BLaER1 treated with 17β-estradiol and CSF1 and Interleukin-3, amounts not matched to agents 10 nM and 100 nM (cell line): Measurements from ENCODE around the gene FAM136A.

Experiments
- H3K27ac ChIP-seq, 11 experiments: shearing (Covaris generic); formaldehyde crosslinking; 2 replicates each; pipeline ENCODE4 v1.8.1; 2022
- H3K27me3 ChIP-seq, 11 experiments: shearing (Covaris generic); formaldehyde crosslinking; 2 replicates each; pipeline ENCODE4 v1.8.1; 2022
- H3K36me3 ChIP-seq, 11 experiments: shearing (Covaris generic); formaldehyde crosslinking; 2 replicates each; pipeline ENCODE4 v1.8.1; 2022
- H3K4me1 ChIP-seq, 10 experiments: shearing (Covaris generic); formaldehyde crosslinking; 2 replicates each; pipeline ENCODE4 v1.8.1; 2022
- H3K4me2 ChIP-seq, 11 experiments: shearing (Covaris generic); formaldehyde crosslinking; 2 replicates each; pipeline ENCODE4 v1.8.1; 2022
- H3K4me3 ChIP-seq, 10 experiments: shearing (Covaris generic); formaldehyde crosslinking; 2 replicates each; pipeline ENCODE4 v1.8.1; 2022
- H3K9ac ChIP-seq, 11 experiments: shearing (Covaris generic); formaldehyde crosslinking; 2 replicates each; pipeline ENCODE4 v1.8.1; 2022
- H3K9me3 ChIP-seq, 11 experiments: shearing (Covaris generic); formaldehyde crosslinking; replicated peaks in 1 of 11; 2 replicates each; pipeline ENCODE4 v1.8.1; 2022
- H4K20me1 ChIP-seq, 11 experiments: shearing (Covaris generic); formaldehyde crosslinking; 2 replicates each; pipeline ENCODE4 v1.8.1; 2022
- Cebpa-rat ChIP-seq, 11 experiments: shearing (Covaris generic); IDR thresholded peaks; 2 replicates each; pipeline ENCODE4 v1.8.1; 2022

Gene FAM136A

GRCh38 chr2:70261501-70261900, 40.4 kb downstream of the FAM136A start:
- Histone ChIP-seq H3K4me2 (peak overlapping the region in 8 of 11 experiments; percentile 9 to 95 (median 55); a peak in 9 of 22 replicates), H3K9ac (peak overlapping the region in 3 of 11 experiments; percentile 4 to 42 (median 34); a peak in 3 of 22 replicates), H3K27ac (no peak overlapping the region), H3K36me3 (peaks cover 38 to 61% (median 49%) of the 10 kb centered on the region in 11 experiments), H4K20me1 (peaks cover 0 to 9% (median 0%) of the 10 kb centered on the region in 11 experiments; a peak in 3 of 22 replicates), H3K4me3 (no peak overlapping the region), H3K9me3 (peaks cover 0 to 8% (median 7%) of the 10 kb centered on the region in 11 experiments; a peak in 9 of 22 replicates), H3K27me3 (no peaks in the 10 kb centered on the region), H3K4me1 (peaks cover 37 to 44% (median 41%) of the 10 kb centered on the region in 10 experiments)
- TF ChIP-seq Cebpa-rat (IDR thresholded peaks at IDR 0.05) = no peak

GRCh38 chr2:70258532-70258875, 43.4 kb downstream of the FAM136A start:
- no peaks in the 10 kb centered on the region for H3K27me3 ChIP-seq
- no peak for TF ChIP-seq Cebpa-rat (IDR thresholded peaks at IDR 0.05)
- peak overlapping the region in 10 of 11 experiments; percentile 3 to 86 (median 81); a peak in 18 of 22 replicates for H3K27ac ChIP-seq
- H3K4me1 ChIP-seq = peaks cover 38 to 45% (median 42%) of the 10 kb centered on the region in 10 experiments
- H3K4me2 ChIP-seq = peak overlapping the region; percentile 80 to 98 (median 87)
- H3K9me3 ChIP-seq = no peaks in the 10 kb centered on the region
- H4K20me1 ChIP-seq = peaks cover 0 to 9% (median 0%) of the 10 kb centered on the region in 11 experiments; a peak in 3 of 22 replicates
- peak overlapping the region; percentile 72 to 87 (median 79) for H3K4me3 ChIP-seq
- H3K36me3 ChIP-seq = peaks cover 8 to 31% (median 22%) of the 10 kb centered on the region in 11 experiments; a peak in 19 of 22 replicates
- peak overlapping the region; percentile 72 to 86 (median 81) for H3K9ac ChIP-seq

DNA sequence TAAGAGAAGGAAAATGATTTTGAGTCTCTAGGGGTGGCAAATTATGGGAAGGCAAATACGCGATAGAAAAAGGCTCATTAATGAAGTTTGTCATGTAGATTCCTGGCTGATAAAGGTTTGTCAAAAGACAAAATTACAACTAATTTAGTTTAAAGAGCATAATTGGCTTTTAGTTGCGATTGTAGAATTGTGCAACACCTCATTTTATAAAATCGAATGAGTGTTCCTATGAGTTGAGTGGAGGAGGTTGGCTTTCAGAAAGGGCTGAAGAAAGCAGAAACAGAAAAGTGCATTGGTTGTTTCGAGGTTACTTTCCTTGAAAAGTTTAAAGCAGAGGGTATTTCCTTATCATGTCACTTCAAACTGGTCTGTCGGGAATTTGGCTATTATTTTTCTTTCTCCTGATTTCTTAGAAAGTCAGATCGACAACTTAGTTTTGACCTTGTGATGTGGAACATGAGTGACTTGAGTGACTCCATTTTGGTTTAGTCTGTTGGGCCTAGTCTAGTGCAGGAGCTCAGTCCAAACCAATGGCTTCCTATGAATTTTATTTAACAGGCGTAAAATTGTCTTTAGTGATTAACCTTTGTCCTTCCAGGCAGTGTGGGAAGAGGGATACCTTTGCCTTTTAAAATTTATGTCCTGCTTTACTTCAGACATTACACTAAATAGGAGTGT, 46.1 kb downstream of the FAM136A start:
- Histone ChIP-seq H3K9me3 (no peaks in the 10 kb centered on the region), H4K20me1 (peaks cover 0 to 7% (median 0%) of the 10 kb centered on the region in 11 experiments; a peak in 3 of 22 replicates), H3K27ac (no peak overlapping the region), H3K4me2 (no peak overlapping the region), H3K4me3 (no peak overlapping the region), H3K9ac (no peak overlapping the region), H3K27me3 (no peaks in the 10 kb centered on the region), H3K36me3 (peaks cover 0 to 12% (median 8%) of the 10 kb centered on the region in 11 experiments; a peak in 8 of 22 replicates), H3K4me1 (peaks cover 30 to 33% (median 32%) of the 10 kb centered on the region in 10 experiments)
- TF ChIP-seq Cebpa-rat (IDR thresholded peaks at IDR 0.05) = no peak

GRCh38 chr2:70250434-70250833, 51.4 kb downstream of the FAM136A start:
- Histone ChIP-seq H4K20me1 (peaks cover 3 to 18% (median 15%) of the 10 kb centered on the region in 11 experiments; a peak in 17 of 22 replicates), H3K9ac (no peak overlapping the region), H3K4me3 (no peak overlapping the region), H3K9me3 (no peaks in the 10 kb centered on the region), H3K4me1 (peaks cover 12 to 18% (median 16%) of the 10 kb centered on the region in 10 experiments), H3K36me3 (peaks cover 0 to 11% (median 7%) of the 10 kb centered on the region in 11 experiments; a peak in 7 of 22 replicates), H3K27ac (no peak overlapping the region), H3K27me3 (no peaks in the 10 kb centered on the region), H3K4me2 (no peak overlapping the region)
- no peak for TF ChIP-seq Cebpa-rat (IDR thresholded peaks at IDR 0.05)

DNA sequence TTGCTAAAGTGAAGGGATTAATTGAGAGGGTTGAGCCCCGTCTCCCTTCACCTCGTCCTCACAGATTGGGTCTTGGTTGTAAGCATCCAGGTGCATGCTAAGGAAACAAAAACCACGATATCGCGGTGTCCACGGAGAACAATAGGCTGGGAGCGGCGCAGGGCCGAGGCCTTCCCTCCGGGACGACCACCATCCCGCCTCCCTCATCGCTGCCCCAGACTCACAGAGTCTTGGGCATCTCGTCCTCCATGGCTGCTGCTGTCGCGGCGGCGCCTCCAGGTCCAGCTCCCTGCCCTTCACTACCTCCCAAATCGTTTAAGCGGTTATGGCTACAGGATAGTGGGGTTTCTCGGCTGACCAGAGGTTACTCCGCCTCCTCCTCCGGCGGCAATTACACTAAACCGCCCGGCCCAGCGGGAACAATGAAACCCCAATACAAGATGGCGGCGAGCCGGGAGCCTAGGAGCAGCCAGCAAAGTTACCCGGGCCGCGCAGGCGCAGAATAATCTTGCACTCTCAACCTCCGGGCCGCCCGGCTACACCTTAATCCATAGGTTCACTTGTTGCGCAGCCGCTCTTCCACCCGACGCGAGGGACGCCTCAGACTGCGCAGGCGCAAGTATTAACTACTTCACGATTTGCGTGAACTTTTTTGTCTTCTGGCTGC, 53.6 kb downstream of the FAM136A start, which contains the start of gene TIA1:
TIA1 (minus strand) TSS at position 448 of the 667 bp plus-strand sequence; CDS start at position 250, 198 bp downstream.
- H3K4me2 ChIP-seq = peak within 1 kb of the TSS; percentile 90 to 98 (median 94)
- H4K20me1 ChIP-seq = peaks cover 20 to 40% (median 36%) of the 10 kb centered on the region in 11 experiments; a peak in 21 of 22 replicates
- peak within 1 kb of the TSS; percentile 90 to 100 (median 97) for H3K9ac ChIP-seq
- no peaks in the 10 kb centered on the region for H3K27me3 ChIP-seq
- peak within 1 kb of the TSS; percentile 68 to 87 (median 84) for H3K4me3 ChIP-seq
- peaks cover 0 to 33% (median 25%) of the 10 kb centered on the region in 11 experiments; a peak in 16 of 22 replicates for H3K36me3 ChIP-seq
- peaks cover 30 to 39% (median 37%) of the 10 kb centered on the region in 10 experiments for H3K4me1 ChIP-seq
- no peaks in the 10 kb centered on the region for H3K9me3 ChIP-seq
- peak within 1 kb of the TSS; percentile 86 to 100 (median 98) for H3K27ac ChIP-seq
- TF ChIP-seq Cebpa-rat (IDR thresholded peaks at IDR 0.05) = no peak

GRCh38 chr2:70247364-70248180, 54.3 kb downstream of the FAM136A start:
- Histone ChIP-seq H3K9ac (peak overlapping the region; percentile 90 to 100 (median 97)), H4K20me1 (peaks cover 28 to 47% (median 44%) of the 10 kb centered on the region in 11 experiments; a peak in 21 of 22 replicates), H3K4me1 (peaks cover 31 to 47% (median 40%) of the 10 kb centered on the region in 10 experiments), H3K27me3 (no peaks in the 10 kb centered on the region), H3K36me3 (peaks cover 0 to 40% (median 32%) of the 10 kb centered on the region in 11 experiments; a peak in 19 of 22 replicates), H3K4me2 (peak overlapping the region; percentile 90 to 98 (median 94)), H3K9me3 (no peaks in the 10 kb centered on the region; a peak in 1 of 22 replicates), H3K4me3 (peak overlapping the region; percentile 68 to 87 (median 84)), H3K27ac (peak overlapping the region; percentile 86 to 100 (median 98))
- no peak for TF ChIP-seq Cebpa-rat (IDR thresholded peaks at IDR 0.05)
